Endothelial cell of umbilical vein (primary cell): Measurements from ENCODE around the gene ITPKA.

ENCODE experiments used
- FOS ChIP-seq: IDR thresholded peaks from 2 replicates; pipeline ENCODE4 v1.6.1; 2011; ENCODE audit warnings: mild to moderate bottlenecking, low read length, moderate library complexity, borderline replicate concordance; ENCODE audit not compliant: insufficient read depth
- MYC ChIP-seq: IDR thresholded peaks from one replicate; pipeline ENCODE4 v1.6.1; 2011; ENCODE audit warnings: mild to moderate bottlenecking, low read depth, low read length
- POLR2A ChIP-seq: IDR thresholded peaks from 2 replicates; pipeline ENCODE4 v1.6.1; 2012; ENCODE audit warnings: low read depth, mild to moderate bottlenecking, control low read depth, low read length
- POLR2AphosphoS5 ChIP-seq: IDR thresholded peaks from 2 replicates; pipeline ENCODE4 v1.6.1; 2012; ENCODE audit warnings: low read depth, mild to moderate bottlenecking, control low read depth, low read length, moderate library complexity; ENCODE audit not compliant: insufficient read depth
- TF ChIP-seq, protein P1 (sequence below), 2 donors: IDR thresholded peaks; 1 replicate in 1 of 2; 2 replicates in 1 of 2; pipeline ENCODE4 v1.5.1; 2011; ENCODE audit warnings: low read length in 2 of 2, mild to moderate bottlenecking in 2 of 2, moderate library complexity in 2 of 2, control low read depth in 1 of 2, inconsistent platforms in 1 of 2, low read depth in 1 of 2; ENCODE audit not compliant: insufficient read depth in 1 of 2; ENCODE audit errors: extremely low read depth in 1 of 2

DNA sequence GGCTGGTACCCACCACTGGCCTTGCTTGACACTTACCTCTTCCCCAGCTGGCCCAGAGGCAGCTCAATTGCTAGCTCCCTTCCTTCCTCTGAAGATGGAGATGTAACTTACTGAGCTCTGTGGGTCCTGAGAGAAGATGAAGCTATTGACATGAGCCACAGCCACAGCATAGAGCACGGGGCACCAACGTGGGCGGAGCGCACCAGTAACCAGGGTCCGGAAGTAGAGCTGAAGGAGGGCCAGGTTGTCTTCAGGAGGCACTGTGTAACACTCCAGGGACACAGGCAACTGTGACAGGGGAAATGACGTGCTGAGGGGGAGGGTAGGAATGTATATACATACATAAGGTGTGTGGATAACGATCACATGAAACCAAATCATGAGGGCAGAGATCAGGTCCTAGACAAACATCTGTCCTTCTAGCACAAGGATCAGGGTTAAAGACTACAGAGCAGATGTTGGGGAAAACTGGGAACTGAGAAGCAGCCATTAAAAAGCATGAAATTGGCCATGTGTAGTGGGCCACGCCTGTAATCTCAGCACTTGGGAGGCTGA lies 24.3 kb downstream of the ITPKA start:
- TF ChIP-seq POLR2A, result no peak
- TF ChIP-seq, protein P1, sequence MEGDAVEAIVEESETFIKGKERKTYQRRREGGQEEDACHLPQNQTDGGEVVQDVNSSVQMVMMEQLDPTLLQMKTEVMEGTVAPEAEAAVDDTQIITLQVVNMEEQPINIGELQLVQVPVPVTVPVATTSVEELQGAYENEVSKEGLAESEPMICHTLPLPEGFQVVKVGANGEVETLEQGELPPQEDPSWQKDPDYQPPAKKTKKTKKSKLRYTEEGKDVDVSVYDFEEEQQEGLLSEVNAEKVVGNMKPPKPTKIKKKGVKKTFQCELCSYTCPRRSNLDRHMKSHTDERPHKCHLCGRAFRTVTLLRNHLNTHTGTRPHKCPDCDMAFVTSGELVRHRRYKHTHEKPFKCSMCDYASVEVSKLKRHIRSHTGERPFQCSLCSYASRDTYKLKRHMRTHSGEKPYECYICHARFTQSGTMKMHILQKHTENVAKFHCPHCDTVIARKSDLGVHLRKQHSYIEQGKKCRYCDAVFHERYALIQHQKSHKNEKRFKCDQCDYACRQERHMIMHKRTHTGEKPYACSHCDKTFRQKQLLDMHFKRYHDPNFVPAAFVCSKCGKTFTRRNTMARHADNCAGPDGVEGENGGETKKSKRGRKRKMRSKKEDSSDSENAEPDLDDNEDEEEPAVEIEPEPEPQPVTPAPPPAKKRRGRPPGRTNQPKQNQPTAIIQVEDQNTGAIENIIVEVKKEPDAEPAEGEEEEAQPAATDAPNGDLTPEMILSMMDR (IDR thresholded peaks at IDR 0.05; ENCODE audit: extremely low read depth in 1 of 2, insufficient read depth in 1 of 2, low read depth in 1 of 2, low read length in 2 of 2), result no peak
- TF ChIP-seq MYC, result no peak
- no peak for TF ChIP-seq POLR2AphosphoS5
- no peak for TF ChIP-seq FOS
